MM.1S (cell line): ENCODE measurements around the gene PI4KB.

Experiments used
- DNase-seq: peaks from one replicate; pipeline ENCODE4 v3.0.0-alpha.2; 2015
- H2AFZ ChIP-seq: fragments of 300-600 bp; sonication (generic); 2 replicates; pipeline ENCODE4 v1.6.0; 2016; ENCODE audit warnings: antibody characterized with exemption, low read length
- H3F3A ChIP-seq: fragments of 300-600 bp; sonication (generic); 2 replicates; pipeline ENCODE4 v1.6.1; 2016; ENCODE audit warnings: mild to moderate bottlenecking, antibody characterized with exemption, low read length, moderate library complexity, mixed read lengths; ENCODE audit not compliant: insufficient read depth
- H3K27ac ChIP-seq: fragments of 300-600 bp; sonication (generic); 2 replicates; pipeline ENCODE4 v1.5.1; 2016; ENCODE audit warnings: mild to moderate bottlenecking, low read length
- H3K27me3 ChIP-seq: fragments of 300-600 bp; sonication (generic); replicated peaks from 2 replicates; pipeline ENCODE4 v1.6.0; 2016; ENCODE audit warnings: low read length; ENCODE audit not compliant: insufficient read depth
- H3K36me3 ChIP-seq: fragments of 300-600 bp; sonication (generic); replicated peaks from 2 replicates; pipeline ENCODE4 v1.6.1; 2016; ENCODE audit warnings: mild to moderate bottlenecking, low read length, mixed read lengths; ENCODE audit not compliant: insufficient read depth
- H3K4me1 ChIP-seq: fragments of 300-600 bp; sonication (generic); 2 replicates; pipeline ENCODE4 v1.6.1; 2016; ENCODE audit warnings: low read length, mixed read lengths
- H3K4me2 ChIP-seq: fragments of 300-600 bp; sonication (generic); 2 replicates; pipeline ENCODE4 v1.6.0; 2016; ENCODE audit warnings: low read depth, low read length
- H3K4me3 ChIP-seq: fragments of 300-600 bp; sonication (generic); 2 replicates; pipeline ENCODE4 v1.5.1; 2016; ENCODE audit warnings: low read length, mixed read lengths
- H3K79me2 ChIP-seq: fragments of 300-600 bp; sonication (generic); 2 replicates; pipeline ENCODE4 v1.6.1; 2016; ENCODE audit warnings: mixed run types, low read length, mixed read lengths
- H3K9ac ChIP-seq: fragments of 300-600 bp; sonication (generic); 2 replicates; pipeline ENCODE4 v1.6.1; 2016; ENCODE audit warnings: low read length, mixed read lengths
- H3K9me2 ChIP-seq: fragments of 300-600 bp; sonication (generic); replicated peaks from 2 replicates; pipeline ENCODE4 v1.6.1; 2016; ENCODE audit warnings: mild to moderate bottlenecking, low read length, mixed read lengths; ENCODE audit not compliant: insufficient read depth
- H3K9me3 ChIP-seq: fragments of 300-600 bp; sonication (generic); replicated peaks from 2 replicates; pipeline ENCODE4 v1.6.1; 2016; ENCODE audit warnings: mild to moderate bottlenecking, low read length, mixed read lengths; ENCODE audit not compliant: insufficient read depth
- H4K20me1 ChIP-seq: fragments of 300-600 bp; sonication (generic); 2 replicates; pipeline ENCODE4 v1.6.1; 2016; ENCODE audit warnings: mild to moderate bottlenecking, low read length, moderate library complexity, mixed read lengths; ENCODE audit not compliant: insufficient read depth
- CTCF ChIP-seq: fragments of 300-600 bp; sonication (generic); IDR thresholded peaks from 2 replicates; pipeline ENCODE4 v1.5.1; 2016; ENCODE audit warnings: antibody characterized with exemption, low read length, mixed read lengths
- EZH2 ChIP-seq: fragments of 300-600 bp; sonication (generic); optimal IDR thresholded peaks from 2 replicates; pipeline ENCODE3; 2017; ENCODE audit warnings: low read depth, mild to moderate bottlenecking, antibody characterized with exemption, low read length, mixed read lengths
- EZH2phosphoT487 ChIP-seq: fragments of 300-600 bp; sonication (generic); IDR thresholded peaks from 2 replicates; pipeline ENCODE4 v1.6.1; 2018; ENCODE audit warnings: antibody characterized with exemption, low read length

PI4KB gene

GRCh38 chr1:151324390-151324930 lies 2.8 kb downstream of the PI4KB start:
- Histone ChIP-seq H3K27ac (no peak overlapping the region), H3K79me2 (peaks cover 62% of the 10 kb centered on the region)
- TF ChIP-seq EZH2phosphoT487 (no peak), CTCF (no peak), EZH2 (no peak)

GRCh38 chr1:151318975-151319374 lies 8.2 kb downstream of the PI4KB start:
- Histone ChIP-seq H3K9me2 (no peaks in the 10 kb centered on the region), H3K27ac (no peak overlapping the region), H3K36me3 (peaks cover 8% of the 10 kb centered on the region; the same call in 1 of the 2 replicates), H3F3A (no peaks in the 10 kb centered on the region), H3K9ac (no peak overlapping the region), H3K79me2 (peaks cover 50% of the 10 kb centered on the region), H3K4me3 (no peak overlapping the region), H3K4me2 (no peak overlapping the region), H4K20me1 (no peaks in the 10 kb centered on the region), H3K9me3 (no peaks in the 10 kb centered on the region), H2AFZ (no peak overlapping the region), H3K4me1 (no peaks in the 10 kb centered on the region), H3K27me3 (no peaks in the 10 kb centered on the region)
- no peak for TF ChIP-seq EZH2phosphoT487
- no peak for TF ChIP-seq EZH2
- TF ChIP-seq CTCF = no peak
- no peak for DNase-seq

More at GRCh38 chr1:151324390-151324930, 2.8 kb downstream of the PI4KB start:
- no peaks in the 10 kb centered on the region for H3K9me2 ChIP-seq
- no peak for DNase-seq
- H3K4me3 ChIP-seq = no peak overlapping the region
- H3K9me3 ChIP-seq = no peaks in the 10 kb centered on the region
- no peak overlapping the region for H3K9ac ChIP-seq
- H3K36me3 ChIP-seq = no peaks in the 10 kb centered on the region; the same call in 1 of the 2 replicates
- no peaks in the 10 kb centered on the region for H4K20me1 ChIP-seq
- H3F3A ChIP-seq = peaks cover 6% of the 10 kb centered on the region; the same call in 1 of the 2 replicates
- peaks cover 18% of the 10 kb centered on the region for H3K4me1 ChIP-seq
- no peak overlapping the region for H2AFZ ChIP-seq
- no peak overlapping the region for H3K4me2 ChIP-seq
- H3K27me3 ChIP-seq = no peaks in the 10 kb centered on the region

- H3K36me3 ChIP-seq = peaks cover 8% of the 10 kb centered on the region; the same call in 1 of the 2 replicates
- no peak overlapping the region for H3K9ac ChIP-seq
- DNase-seq = no peak
- no peak overlapping the region for H3K27ac ChIP-seq
- no peaks in the 10 kb centered on the region for H3K9me2 ChIP-seq
- H3K79me2 ChIP-seq = peaks cover 39% of the 10 kb centered on the region
- no peak overlapping the region for H3K4me3 ChIP-seq
- no peaks in the 10 kb centered on the region for H4K20me1 ChIP-seq
- no peak overlapping the region for H2AFZ ChIP-seq
- no peaks in the 10 kb centered on the region for H3K27me3 ChIP-seq
- H3K4me2 ChIP-seq = no peak overlapping the region
- TF ChIP-seq EZH2phosphoT487 (no peak), CTCF (no peak), EZH2 (no peak)
- no peaks in the 10 kb centered on the region for H3F3A ChIP-seq
- no peaks in the 10 kb centered on the region for H3K9me3 ChIP-seq
- no peaks in the 10 kb centered on the region for H3K4me1 ChIP-seq
Measured at GRCh38 chr1:151315565-151316235, 11.5 kb downstream of the PI4KB start.
